Left hindlimb (tissue), 1 donor: ENCODE data around the gene LSM14A.

Experiments
- DNase-seq: peaks from one replicate; pipeline ENCODE4 v3.0.0-alpha.2; 2018

LSM14A gene

DNA sequence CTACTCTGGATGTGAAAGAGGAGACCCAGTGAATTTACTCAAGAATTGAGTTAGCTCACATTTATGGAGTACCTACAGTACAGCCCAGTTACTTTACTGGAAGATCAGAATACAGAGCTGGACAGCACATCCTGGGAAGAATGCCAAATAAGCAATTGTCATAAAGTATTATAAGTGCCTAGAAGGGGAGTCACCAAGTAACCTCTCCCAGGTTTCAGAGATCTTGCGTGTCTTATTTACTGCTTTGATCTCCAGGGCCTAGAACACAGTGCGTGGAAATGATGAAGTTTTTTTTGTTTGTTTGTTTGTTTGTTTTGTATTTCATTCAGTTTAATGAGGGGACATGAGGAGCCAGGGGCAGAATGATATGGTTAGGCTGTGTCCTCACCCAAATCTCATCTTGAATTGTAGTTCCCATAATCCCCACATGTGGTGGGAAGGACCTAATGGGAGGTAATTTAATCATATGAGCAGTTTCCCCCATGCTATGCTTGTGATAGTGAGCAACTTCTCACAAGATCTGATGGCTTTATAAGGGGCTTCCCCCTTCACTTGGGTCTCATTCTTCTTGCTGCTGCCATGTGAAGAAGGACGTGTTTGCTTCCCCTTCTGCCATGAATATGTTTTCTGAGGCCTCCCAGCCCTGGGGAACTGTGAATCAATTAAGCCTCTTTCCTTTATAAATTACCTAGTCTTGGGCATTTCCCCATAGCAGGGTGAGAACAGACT is 87.2 kb downstream of the LSM14A start:
- no peak for DNase-seq

DNA sequence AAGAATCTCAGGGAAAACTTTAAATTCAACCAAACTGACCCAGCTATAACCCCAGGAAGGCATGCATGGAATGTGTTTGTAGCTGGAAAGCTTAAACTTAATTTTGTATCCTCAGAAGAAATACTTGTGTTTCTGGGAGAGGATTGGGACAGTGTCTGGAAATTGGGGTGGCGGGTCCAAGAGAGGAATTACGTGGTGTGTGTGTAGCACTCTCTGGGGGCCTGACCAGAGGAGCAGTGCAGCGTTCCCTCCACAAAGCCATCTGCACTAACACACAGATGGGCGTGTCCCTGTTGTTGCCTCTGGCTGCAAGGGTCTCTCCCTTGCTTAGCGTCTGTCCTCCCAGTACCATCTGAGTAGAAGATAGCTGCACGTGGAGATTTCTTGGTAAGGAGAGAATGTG is 88.5 kb downstream of the LSM14A start:
- DNase-seq: peak; percentile 49

GRCh38 chr19:34261334-34262109 is 89.2 kb downstream of the LSM14A start:
- DNase-seq: no peak

- no peak for DNase-seq
Measured at GRCh38 chr19:34263745-34264237, 91.5 kb downstream of the LSM14A start.

DNA sequence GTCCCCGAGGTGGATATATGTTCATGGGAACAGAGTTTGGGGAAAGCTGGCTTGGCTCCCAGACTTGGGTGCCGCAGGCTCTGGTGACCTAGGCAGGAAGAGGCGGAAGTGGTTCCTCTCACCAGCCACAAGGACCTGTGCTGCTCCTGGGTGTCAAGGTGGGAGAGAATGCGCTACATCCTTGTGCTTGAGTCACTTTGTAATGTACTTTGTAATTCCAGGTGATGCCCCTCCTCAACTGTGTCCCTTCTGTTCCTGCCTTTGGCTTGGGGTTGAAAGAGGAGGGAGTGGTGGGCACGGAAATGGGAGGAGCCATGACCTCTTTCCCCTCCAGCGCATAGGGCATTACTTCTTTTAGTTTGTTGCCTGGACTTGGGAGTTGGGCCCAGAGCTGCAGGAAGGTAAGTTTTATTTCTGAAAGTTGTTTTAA is 92.9 kb downstream of the LSM14A start:
- DNase-seq: no peak

DNA sequence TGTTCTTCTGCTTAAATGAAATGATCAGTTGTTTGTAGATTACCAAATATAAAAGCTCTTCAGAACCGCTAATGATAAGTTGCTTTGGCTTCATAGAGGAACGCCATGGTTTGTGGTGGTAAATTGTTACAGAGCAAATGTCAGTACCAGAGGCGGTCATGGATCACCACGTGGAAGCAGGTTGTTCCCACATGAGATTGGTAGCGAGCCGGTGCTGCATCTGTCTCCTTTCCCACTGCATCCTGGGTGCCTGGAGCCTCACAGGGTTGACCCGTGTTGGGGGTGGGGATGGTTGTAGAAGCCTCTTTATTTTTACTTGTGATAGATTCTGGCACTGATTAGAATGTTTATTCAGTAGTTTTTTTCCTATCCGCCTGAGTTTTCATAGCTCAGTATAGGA is 96.8 kb downstream of the LSM14A start:
- DNase-seq: peak; percentile 62

- DNase-seq: no peak
Measured at GRCh38 chr19:34269489-34269888, 97.2 kb downstream of the LSM14A start.

GRCh38 chr19:34269968-34270621 is 97.8 kb downstream of the LSM14A start:
- peak; percentile 61 for DNase-seq

GRCh38 chr19:34273121-34273520 is 100.8 kb downstream of the LSM14A start:
- no peak for DNase-seq

DNA sequence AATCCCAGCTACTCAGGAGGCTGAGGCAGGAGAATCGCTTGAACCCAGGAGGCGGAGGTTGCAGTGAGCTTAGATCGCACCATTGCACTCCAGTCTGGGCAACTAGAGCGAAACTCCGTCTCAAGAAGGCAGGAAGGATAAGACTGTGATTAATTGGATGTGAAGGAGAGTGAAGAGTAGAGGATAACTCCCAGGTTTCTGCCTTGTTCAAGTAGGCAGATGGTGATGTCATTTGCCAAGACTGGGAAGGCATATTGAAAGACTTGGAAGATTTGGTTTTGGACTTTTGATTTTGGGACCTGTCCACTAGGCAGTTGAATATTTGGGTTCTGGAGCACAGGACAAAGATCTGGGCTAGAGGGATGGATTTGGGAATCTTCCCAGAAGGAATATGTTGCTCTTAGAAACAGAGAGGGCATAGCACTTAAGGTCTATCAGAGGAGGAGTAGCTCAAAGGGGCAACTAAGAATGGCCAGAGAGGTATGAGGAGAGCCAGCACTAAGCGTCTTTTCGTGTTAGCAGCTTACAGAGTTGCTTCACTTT is 102.1 kb downstream of the LSM14A start:
- DNase-seq: no peak

GRCh38 chr19:34274827-34275625 is 102.7 kb downstream of the LSM14A start:
- DNase-seq: no peak

DNA sequence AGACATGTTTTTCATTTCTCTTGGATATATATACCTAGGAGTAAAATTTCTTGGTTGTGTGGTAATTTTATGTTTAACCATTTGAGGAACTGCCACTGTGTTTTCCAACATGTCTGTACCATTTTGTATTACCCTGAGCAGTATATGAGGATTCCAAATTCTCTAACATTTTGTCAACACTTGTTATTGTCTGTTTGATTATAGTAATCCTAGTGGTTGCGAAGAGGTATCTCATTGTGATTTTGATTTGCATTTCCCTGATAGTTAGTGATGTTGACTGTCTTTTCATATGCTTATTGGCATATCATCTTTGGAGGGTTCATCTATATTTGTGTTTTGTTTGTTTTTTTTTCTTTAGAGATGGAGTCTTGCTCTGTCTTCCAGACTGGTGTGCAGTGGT is 103.4 kb downstream of the LSM14A start:
- no peak for DNase-seq

DNA sequence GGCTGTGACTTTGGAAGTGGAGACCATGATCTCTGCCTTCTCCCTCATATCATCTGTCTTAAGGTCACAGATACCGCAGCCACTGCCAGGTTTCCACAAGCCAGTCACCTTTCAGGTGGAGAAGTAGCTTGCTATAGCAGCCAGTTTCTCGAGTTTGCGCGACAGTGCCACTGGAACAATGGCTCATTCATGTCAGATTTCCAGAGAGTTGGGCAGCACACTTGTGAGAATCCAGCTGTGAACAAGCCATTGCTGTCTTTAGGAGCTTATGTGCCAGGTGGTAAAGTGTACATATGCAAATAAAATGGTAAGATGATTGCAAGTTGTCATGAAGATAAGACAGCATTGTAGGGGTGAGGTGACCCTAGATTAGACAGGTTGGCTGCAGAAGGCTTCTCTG is 104.3 kb downstream of the LSM14A start:
- no peak for DNase-seq

GRCh38 chr19:34277244-34277643 is 104.9 kb downstream of the LSM14A start:
- DNase-seq: no peak

GRCh38 chr19:34278783-34279182 is 106.5 kb downstream of the LSM14A start:
- no peak for DNase-seq
